NCI-H1092 treated with DMSO at 0.1 percent for 48 hours (cell line): ENCODE results near the gene BCO1.
A peak's percentile ranks its signal among the peaks of the same experiment; 100 is the strongest.
"Not testable (repeated sequence)": the region's sequence is repeated elsewhere in the genome, so short reads cannot be mapped to it uniquely, and the experiment has no call there.

Experiments used
- DNase-seq: peaks from one replicate; lab custom pipeline; 2025; lab: John Stamatoyannopoulos, UW

BCO1 gene

GRCh38 chr16:81238296-81239011 is at the start of gene BCO1:
Gene BCO1 (plus strand): TSS chr16:81238689. CDS start chr16:81238909, 220 bp downstream.
- DNase-seq, result peak; percentile 81

- no peak for DNase-seq
Observed at GRCh38 chr16:81189100-81189664, 49.3 kb upstream of the BCO1 start.

- no peak for DNase-seq
Observed at GRCh38 chr16:81190667-81191066, 47.8 kb upstream of the BCO1 start.

- DNase-seq, result no peak
Observed at GRCh38 chr16:81195885-81196534, 42.5 kb upstream of the BCO1 start.

- DNase-seq, result no peak
Observed at GRCh38 chr16:81198635-81199034, 39.9 kb upstream of the BCO1 start.

GRCh38 chr16:81201267-81201666 is 37.2 kb upstream of the BCO1 start:
- no peak for DNase-seq

- peak; percentile 19 for DNase-seq
Observed at GRCh38 chr16:81204798-81205680, 33.5 kb upstream of the BCO1 start.

- DNase-seq, result no peak
Observed at GRCh38 chr16:81207076-81207475, 31.4 kb upstream of the BCO1 start.

GRCh38 chr16:81210807-81211206 is 27.7 kb upstream of the BCO1 start:
- DNase-seq, result peak; percentile 32

GRCh38 chr16:81212830-81213465 is 25.5 kb upstream of the BCO1 start:
- no peak for DNase-seq

GRCh38 chr16:81214745-81215166 is 23.7 kb upstream of the BCO1 start:
- no peak for DNase-seq

GRCh38 chr16:81216114-81216513 is 22.4 kb upstream of the BCO1 start:
- DNase-seq, result no peak

GRCh38 chr16:81216706-81217105 is 21.8 kb upstream of the BCO1 start:
- DNase-seq, result no peak

- DNase-seq, result no peak
Observed at GRCh38 chr16:81219151-81219550, 19.3 kb upstream of the BCO1 start.

- no peak for DNase-seq
Observed at GRCh38 chr16:81220349-81220748, 18.1 kb upstream of the BCO1 start.

- DNase-seq, result no peak
Observed at GRCh38 chr16:81221731-81222130, 16.8 kb upstream of the BCO1 start.

GRCh38 chr16:81224824-81225223 is 13.7 kb upstream of the BCO1 start:
- no peak for DNase-seq

GRCh38 chr16:81225697-81226096 is 12.8 kb upstream of the BCO1 start:
- not testable (repeated sequence) for DNase-seq

- DNase-seq, result no peak
Observed at GRCh38 chr16:81227785-81228184, 10.7 kb upstream of the BCO1 start.

- DNase-seq, result no peak
Observed at GRCh38 chr16:81229811-81230210, 8.7 kb upstream of the BCO1 start.

- DNase-seq, result no peak
Observed at GRCh38 chr16:81231014-81231413, 7.5 kb upstream of the BCO1 start.
